ENCODE measurements around the gene MYH6.
"Not testable (repeated sequence)": the region's sequence is repeated elsewhere in the genome, so short reads cannot be mapped to it uniquely, and the experiment has no call there.

The MYH6 gene

GRCh38 chr14:23435543-23436326 is 27.7 kb upstream of the MYH6 start, which contains the start of gene MYH7:
TSS of gene MYH7 (minus strand) at chr14:23435660. CDS start at chr14:23433732, 1,928 bp downstream.
- DNase-seq, result no peak

DNA sequence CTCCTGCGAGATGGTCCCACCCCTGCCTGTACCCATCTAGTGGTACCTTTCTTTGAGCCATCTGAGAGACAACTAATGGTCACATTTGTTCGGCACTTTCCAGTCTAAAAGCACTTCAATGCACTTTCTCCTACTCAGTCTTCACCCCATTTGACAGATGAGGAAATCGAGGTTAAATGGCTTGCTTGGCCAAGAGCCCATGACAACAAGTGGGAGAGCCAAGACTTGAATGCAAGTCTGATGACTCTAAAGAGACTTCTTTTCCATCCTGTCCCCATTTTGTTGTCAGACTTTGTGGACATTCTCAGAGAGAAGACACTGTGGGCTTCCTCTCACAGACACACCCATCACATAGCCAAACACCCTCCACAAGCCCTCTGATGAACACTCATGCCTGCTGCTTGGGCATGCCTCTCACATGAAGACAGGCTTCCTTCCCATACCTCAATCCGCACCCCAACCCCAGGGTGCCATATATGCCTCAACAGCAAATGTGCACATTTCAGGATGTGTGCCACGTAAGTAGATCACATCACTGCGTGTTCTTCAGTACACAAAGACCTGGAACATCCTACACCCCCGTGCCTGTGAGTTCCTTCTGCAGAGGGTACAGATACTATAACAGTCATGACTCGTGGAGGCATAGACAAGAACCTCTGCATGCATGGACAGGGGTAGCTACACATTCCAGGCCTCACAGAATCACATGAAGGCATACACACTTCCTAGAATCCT is 26.6 kb upstream of the MYH6 start:
- DNase-seq, result no peak

DNA sequence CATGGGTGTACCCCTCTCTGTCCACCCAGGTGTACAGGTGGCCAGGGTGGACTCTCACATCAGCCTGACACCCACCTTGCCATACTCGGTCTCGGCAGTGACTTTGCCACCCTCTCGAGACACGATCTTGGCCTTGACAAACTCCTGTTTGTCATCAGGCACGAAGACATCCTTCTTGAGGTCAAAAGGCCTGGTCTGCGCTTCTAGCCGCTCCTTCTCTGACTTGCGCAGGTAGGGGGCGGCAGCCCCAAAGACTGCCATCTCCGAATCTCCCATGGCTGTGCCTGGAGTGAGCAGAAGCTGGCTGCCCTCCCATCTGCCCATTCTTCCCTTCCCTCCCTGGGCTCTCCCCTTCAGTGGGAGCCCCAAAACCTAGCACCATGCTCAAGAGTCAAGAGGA is 25.4 kb upstream of the MYH6 start:
- DNase-seq, result no peak

DNA sequence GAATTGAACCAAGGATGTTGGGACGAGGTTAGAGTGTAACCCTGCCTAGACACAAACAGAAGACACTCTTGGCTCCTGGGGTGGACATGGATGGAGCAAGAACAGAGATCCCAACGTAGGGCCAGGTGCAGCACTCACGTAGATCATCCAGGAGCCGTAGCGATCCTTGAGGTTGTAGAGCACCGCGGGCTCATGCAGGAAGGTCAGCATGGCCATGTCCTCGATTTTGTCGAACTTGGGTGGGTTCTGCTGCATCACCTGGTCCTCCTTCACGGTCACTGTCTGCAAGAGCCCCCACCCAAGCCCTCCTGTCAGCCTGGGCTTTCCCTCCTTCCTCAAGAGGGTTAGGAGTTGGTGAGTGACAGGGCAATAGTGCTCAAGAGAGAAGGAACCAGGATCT is 24.9 kb upstream of the MYH6 start:
- no peak for DNase-seq

- DNase-seq, result no peak
These were observed 24.2 kb upstream of the MYH6 start for GRCh38 chr14:23432102-23432925.

GRCh38 chr14:23431486-23431885 is 23.4 kb upstream of the MYH6 start:
- no peak for DNase-seq

- DNase-seq, result no peak
These were observed 22.6 kb upstream of the MYH6 start for GRCh38 chr14:23430723-23431085.

DNA sequence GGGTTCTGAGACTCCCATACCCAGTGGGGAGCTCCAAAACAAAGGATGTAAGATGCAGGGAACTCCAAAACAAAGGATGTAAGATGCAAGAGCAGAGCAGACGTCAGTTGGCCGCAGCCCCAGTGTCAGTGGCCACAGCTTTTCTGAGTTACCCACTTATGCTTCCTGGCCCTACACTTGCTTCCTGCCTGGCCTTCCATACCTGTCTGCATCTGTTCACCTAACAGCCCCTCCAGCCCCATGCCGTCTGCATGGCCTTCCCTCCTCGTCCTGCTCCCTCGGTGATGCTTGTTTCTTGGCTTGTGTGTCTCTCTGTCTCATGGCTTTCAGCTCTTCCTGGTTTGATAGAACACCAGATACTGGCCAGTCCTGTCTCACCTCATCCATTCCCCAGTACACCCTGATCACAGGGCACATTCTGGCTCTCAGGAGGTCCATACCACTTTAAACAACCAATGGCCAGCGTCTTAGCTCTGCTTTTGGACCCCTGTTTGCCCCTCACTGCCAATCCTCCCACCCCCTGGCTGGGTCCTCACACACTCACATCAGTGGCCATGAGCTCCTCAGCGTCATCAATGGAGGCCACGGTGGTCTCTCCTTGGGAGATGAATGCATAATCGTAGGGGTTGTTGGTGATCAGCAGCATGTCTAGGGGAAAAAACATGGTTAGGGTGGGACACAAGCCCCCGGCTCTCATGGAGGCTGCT is 22.1 kb upstream of the MYH6 start:
- no peak for DNase-seq

GRCh38 chr14:23428686-23429495 is 20.8 kb upstream of the MYH6 start:
- DNase-seq, result no peak

DNA sequence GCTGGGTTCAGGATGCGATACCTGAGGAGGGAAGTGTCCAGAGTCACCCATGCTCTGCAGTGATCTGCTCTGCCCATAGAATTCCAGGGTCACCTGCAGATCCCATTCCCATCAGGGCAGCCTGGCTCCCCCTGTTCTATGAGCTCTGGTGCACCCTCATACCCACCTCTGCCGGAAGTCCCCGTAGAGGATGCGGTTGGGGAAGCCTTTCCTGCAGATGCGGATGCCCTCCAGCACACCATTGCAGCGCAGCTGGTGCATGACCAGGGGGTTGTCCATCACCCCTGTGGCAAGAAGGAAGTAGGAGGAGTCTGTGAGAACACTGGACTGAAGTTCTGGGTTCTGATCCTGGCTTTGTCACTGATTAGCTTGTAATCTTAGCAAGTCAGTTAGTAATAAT is 17.7 kb upstream of the MYH6 start:
- DNase-seq, result not testable (repeated sequence)

DNA sequence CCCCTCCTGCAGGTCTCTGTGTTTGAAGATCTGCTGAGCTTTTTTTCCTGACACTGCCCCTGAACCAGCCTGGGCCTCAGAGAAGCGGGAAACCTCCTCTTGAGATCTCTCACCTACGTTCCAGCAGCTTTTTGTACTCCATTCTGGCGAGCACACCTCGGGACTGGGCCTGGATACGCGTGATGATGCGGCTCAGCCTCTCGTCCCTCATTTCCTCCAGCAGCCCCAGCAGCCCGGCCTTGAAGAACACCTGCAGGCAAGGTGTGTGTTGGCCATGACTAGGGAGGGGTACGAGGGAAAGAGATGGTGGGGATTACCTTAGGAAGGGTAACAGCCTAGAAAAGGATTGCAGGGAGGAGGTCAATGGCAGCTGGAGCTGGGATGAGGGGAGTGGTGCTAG is 17.1 kb upstream of the MYH6 start:
- DNase-seq, result no peak

DNA sequence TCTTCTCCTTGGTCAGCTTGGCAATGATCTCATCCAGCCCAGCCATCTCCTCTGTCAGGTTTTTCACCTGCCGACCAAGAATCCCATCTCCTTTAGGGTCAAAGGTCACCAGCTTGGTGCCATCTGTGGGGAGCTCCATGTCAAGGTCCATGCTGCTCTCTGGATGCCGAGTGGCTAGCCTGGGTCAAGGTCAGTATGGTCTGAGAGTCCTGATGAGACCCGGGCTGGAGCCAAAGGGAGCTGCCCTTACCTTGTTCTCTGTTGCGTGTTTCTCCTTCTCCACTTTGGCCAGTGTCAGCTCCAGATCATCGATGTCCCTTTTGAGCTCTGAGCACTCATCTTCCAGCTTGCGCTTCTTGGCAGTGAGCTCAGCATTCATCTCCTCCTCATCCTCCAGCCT is 15.6 kb upstream of the MYH6 start:
- no peak for DNase-seq

GRCh38 chr14:23421594-23421993 is 13.5 kb upstream of the MYH6 start:
- DNase-seq, result no peak

- not testable (repeated sequence) for DNase-seq
These were observed 11.6 kb upstream of the MYH6 start for GRCh38 chr14:23419646-23420045.

DNA sequence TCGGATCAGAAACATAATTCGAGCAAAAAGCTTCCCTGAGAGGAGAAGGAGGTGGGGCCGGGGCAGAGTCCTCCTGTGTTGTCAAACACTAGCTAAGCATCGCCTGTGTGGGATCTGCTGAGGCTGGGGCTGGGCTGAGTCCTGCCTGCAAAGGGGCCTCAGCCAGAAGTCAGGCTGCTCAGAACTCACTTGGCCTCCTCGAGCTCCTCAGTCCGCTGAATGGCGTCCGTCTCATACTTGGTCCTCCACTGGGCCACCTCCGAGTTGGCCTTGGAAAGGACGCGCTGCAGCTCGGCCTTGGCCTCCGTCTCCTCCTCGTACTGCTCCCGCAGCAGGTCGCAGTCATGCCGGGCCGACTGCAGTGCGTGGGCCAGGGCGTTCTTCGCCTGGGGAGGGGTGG is 9.9 kb upstream of the MYH6 start:
- no peak for DNase-seq

DNA sequence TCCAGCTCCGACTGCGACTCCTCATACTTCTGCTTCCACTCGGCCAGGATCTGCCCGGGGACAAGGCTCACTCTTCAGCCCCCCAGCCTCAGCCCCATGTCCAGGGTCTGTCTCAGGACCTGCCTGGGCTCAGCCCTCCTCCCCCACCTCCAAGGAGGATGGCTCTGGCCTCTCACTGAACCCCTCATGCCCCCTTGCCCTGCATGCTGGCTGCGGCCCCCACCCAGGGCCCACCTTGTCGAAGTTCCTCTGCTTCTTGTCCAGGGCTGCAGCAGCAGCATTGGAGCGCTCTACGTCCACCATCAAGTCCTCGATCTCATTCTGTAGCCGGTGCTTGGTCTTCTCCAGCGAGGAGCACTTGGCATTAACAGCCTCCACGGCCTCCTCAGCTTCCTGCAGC is 9.2 kb upstream of the MYH6 start:
- not testable (repeated sequence) for DNase-seq

- DNase-seq, result no peak
These were observed 8.7 kb upstream of the MYH6 start for GRCh38 chr14:23416801-23417200.

- DNase-seq, result no peak
These were observed 8.0 kb upstream of the MYH6 start for GRCh38 chr14:23415821-23416778.

GRCh38 chr14:23414906-23415820 is 7.1 kb upstream of the MYH6 start:
- DNase-seq, result no peak

GRCh38 chr14:23414254-23414653 is 6.2 kb upstream of the MYH6 start:
- DNase-seq, result no peak
